Measurements from ENCODE around the gene SMCO1.

Gene SMCO1

DNA sequence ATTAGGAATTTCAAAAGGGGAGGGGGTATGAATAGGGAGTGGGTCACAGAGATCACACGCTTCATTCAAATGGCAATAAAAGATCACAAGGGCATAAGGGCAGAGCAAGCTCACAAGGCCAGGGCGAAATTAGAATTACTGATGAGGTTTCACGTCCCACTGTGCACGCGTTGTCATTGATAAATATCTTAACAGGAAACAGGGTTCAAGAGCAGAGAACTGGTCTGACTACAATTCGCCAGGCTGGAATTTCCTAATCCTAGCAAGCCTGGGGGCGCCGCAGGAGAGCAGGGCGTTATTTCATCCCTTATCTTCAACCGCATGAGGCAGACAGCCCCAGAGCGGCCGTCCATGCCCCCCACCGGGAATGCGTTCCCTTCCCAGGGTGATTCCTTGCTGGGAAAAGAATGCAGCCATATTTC lies 18.1 kb upstream of the SMCO1 start (continued):
- TF ChIP-seq ZNF214 (tag by site-specific recombination; IDR thresholded peaks at IDR 0.05; ENCODE audit: borderline replicate concordance): no peak
- TF ChIP-seq, protein P1, sequence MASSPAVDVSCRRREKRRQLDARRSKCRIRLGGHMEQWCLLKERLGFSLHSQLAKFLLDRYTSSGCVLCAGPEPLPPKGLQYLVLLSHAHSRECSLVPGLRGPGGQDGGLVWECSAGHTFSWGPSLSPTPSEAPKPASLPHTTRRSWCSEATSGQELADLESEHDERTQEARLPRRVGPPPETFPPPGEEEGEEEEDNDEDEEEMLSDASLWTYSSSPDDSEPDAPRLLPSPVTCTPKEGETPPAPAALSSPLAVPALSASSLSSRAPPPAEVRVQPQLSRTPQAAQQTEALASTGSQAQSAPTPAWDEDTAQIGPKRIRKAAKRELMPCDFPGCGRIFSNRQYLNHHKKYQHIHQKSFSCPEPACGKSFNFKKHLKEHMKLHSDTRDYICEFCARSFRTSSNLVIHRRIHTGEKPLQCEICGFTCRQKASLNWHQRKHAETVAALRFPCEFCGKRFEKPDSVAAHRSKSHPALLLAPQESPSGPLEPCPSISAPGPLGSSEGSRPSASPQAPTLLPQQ (tag by site-specific recombination; IDR thresholded peaks at IDR 0.05): no peak
- TF ChIP-seq, protein P2, sequence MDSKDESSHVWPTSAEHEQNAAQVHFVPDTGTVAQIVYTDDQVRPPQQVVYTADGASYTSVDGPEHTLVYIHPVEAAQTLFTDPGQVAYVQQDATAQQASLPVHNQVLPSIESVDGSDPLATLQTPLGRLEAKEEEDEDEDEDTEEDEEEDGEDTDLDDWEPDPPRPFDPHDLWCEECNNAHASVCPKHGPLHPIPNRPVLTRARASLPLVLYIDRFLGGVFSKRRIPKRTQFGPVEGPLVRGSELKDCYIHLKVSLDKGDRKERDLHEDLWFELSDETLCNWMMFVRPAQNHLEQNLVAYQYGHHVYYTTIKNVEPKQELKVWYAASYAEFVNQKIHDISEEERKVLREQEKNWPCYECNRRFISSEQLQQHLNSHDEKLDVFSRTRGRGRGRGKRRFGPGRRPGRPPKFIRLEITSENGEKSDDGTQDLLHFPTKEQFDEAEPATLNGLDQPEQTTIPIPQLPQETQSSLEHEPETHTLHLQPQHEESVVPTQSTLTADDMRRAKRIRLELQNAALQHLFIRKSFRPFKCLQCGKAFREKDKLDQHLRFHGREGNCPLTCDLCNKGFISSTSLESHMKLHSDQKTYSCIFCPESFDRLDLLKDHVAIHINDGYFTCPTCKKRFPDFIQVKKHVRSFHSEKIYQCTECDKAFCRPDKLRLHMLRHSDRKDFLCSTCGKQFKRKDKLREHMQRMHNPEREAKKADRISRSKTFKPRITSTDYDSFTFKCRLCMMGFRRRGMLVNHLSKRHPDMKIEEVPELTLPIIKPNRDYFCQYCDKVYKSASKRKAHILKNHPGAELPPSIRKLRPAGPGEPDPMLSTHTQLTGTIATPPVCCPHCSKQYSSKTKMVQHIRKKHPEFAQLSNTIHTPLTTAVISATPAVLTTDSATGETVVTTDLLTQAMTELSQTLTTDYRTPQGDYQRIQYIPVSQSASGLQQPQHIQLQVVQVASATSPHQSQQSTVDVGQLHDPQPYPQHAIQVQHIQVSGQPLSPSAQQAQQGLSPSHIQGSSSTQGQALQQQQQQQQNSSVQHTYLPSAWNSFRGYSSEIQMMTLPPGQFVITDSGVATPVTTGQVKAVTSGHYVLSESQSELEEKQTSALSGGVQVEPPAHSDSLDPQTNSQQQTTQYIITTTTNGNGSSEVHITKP (tag by site-specific recombination; IDR thresholded peaks at IDR 0.05): peak; percentile 22; the same call in 1 of the 2 replicates
- peak; percentile 97 for TF ChIP-seq GLIS1 (tag by site-specific recombination; IDR thresholded peaks at IDR 0.05)
- no peak for TF ChIP-seq MEIS1 (CRISPR knock-in tag; IDR thresholded peaks at IDR 0.05; ENCODE audit: borderline replicate concordance)
- TF ChIP-seq ZNF707 (tag by site-specific recombination; IDR thresholded peaks at IDR 0.05): no peak
- no peak for TF ChIP-seq REPIN1 (tag by site-specific recombination; IDR thresholded peaks at IDR 0.05; ENCODE audit: low read depth)
- no peak for TF ChIP-seq ZNF302 (tag by site-specific recombination; IDR thresholded peaks at IDR 0.05; ENCODE audit: low read depth)
- no peak for TF ChIP-seq ZNF544 (tag by site-specific recombination; IDR thresholded peaks at IDR 0.05)
- TF ChIP-seq ZNF549 (tag by site-specific recombination; IDR thresholded peaks at IDR 0.05): no peak

GRCh38 chr3:196531418-196531817 lies 16.3 kb upstream of the SMCO1 start:
- Histone ChIP-seq H3K4me1 (ENCODE audit: control insufficient read depth, insufficient read depth, low read length) (no peaks in the 10 kb centered on the region), H3K27ac (ENCODE audit: extremely low read depth, low read depth, low read length) (no peak overlapping the region), H3K36me3 (ENCODE audit: control insufficient read depth in 2 of 2, insufficient read depth in 1 of 2, low read length in 2 of 2) (no peaks in the 10 kb centered on the region), H3K9me3 (ENCODE audit: control insufficient read depth, insufficient read depth, low read depth, low read length) (no peaks in the 10 kb centered on the region), H3K4me3 (ENCODE audit: low read depth, low read length) (no peak overlapping the region)
- TF ChIP-seq ZNF785 (tag by site-specific recombination; IDR thresholded peaks at IDR 0.05) (no peak), ZNF157 (tag by site-specific recombination; IDR thresholded peaks at IDR 0.05) (no peak), KLF8 (tag by site-specific recombination; IDR thresholded peaks at IDR 0.05) (no peak), ZBTB8A (tag by site-specific recombination; IDR thresholded peaks at IDR 0.05) (no peak), ZSCAN4 (tag by site-specific recombination; IDR thresholded peaks at IDR 0.05) (no peak), ZNF658 (tag by site-specific recombination; IDR thresholded peaks at IDR 0.05) (no peak)
- TF ChIP-seq, protein P3, sequence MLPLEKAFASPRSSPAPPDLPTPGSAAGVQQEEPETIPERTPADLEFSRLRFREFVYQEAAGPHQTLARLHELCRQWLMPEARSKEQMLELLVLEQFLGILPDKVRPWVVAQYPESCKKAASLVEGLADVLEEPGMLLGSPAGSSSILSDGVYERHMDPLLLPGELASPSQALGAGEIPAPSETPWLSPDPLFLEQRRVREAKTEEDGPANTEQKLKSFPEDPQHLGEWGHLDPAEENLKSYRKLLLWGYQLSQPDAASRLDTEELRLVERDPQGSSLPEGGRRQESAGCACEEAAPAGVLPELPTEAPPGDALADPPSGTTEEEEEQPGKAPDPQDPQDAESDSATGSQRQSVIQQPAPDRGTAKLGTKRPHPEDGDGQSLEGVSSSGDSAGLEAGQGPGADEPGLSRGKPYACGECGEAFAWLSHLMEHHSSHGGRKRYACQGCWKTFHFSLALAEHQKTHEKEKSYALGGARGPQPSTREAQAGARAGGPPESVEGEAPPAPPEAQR (tag by site-specific recombination; IDR thresholded peaks at IDR 0.05): no peak
- TF ChIP-seq, protein P4, sequence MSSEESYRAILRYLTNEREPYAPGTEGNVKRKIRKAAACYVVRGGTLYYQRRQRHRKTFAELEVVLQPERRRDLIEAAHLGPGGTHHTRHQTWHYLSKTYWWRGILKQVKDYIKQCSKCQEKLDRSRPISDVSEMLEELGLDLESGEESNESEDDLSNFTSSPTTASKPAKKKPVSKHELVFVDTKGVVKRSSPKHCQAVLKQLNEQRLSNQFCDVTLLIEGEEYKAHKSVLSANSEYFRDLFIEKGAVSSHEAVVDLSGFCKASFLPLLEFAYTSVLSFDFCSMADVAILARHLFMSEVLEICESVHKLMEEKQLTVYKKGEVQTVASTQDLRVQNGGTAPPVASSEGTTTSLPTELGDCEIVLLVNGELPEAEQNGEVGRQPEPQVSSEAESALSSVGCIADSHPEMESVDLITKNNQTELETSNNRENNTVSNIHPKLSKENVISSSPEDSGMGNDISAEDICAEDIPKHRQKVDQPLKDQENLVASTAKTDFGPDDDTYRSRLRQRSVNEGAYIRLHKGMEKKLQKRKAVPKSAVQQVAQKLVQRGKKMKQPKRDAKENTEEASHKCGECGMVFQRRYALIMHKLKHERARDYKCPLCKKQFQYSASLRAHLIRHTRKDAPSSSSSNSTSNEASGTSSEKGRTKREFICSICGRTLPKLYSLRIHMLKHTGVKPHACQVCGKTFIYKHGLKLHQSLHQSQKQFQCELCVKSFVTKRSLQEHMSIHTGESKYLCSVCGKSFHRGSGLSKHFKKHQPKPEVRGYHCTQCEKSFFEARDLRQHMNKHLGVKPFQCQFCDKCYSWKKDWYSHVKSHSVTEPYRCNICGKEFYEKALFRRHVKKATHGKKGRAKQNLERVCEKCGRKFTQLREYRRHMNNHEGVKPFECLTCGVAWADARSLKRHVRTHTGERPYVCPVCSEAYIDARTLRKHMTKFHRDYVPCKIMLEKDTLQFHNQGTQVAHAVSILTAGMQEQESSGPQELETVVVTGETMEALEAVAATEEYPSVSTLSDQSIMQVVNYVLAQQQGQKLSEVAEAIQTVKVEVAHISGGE (tag by site-specific recombination; conservative IDR thresholded peaks at IDR 0.05; ENCODE audit: low read depth): no peak
- ChIA-PET CTCF (no interaction called here), POLR2A (no interaction called here)
